Mesenchymal stem cell (in vitro differentiated cells and primary cell): Measurements from ENCODE around the gene PBOV1.

ENCODE experiments used
- DNase-seq: peaks from one replicate; pipeline ENCODE4 v3.0.0-alpha.2; 2013
- H2AFZ ChIP-seq: one replicate; pipeline ENCODE4 v1.6.1; 2013; ENCODE audit warnings: low read depth, mild to moderate bottlenecking, control low read depth, inconsistent platforms, low read length, moderate library complexity
- H2AK5ac ChIP-seq: 2 replicates; pipeline ENCODE4 v1.6.1; 2013; ENCODE audit warnings: low read length, moderate library complexity, mild to moderate bottlenecking, inconsistent platforms; ENCODE audit not compliant: severe bottlenecking
- H2BK120ac ChIP-seq: one replicate; pipeline ENCODE4 v1.6.1; 2013; ENCODE audit warnings: low read depth, mild to moderate bottlenecking, inconsistent platforms, low read length, moderate library complexity
- H2BK12ac ChIP-seq, 2 experiments: one replicate each; pipeline ENCODE4 v1.6.1; 2013; ENCODE audit warnings: inconsistent platforms in 2 of 2, low read length in 2 of 2, mild to moderate bottlenecking in 2 of 2, moderate library complexity in 2 of 2, control low read depth in 1 of 2
- H2BK15ac ChIP-seq: one replicate; pipeline ENCODE4 v1.6.1; 2013; ENCODE audit warnings: mild to moderate bottlenecking, low read depth, inconsistent platforms; ENCODE audit not compliant: poor library complexity, severe bottlenecking
- H2BK5ac ChIP-seq: 2 replicates; pipeline ENCODE4 v1.6.1; 2013; ENCODE audit warnings: low read depth, mild to moderate bottlenecking, low read length, control low read depth, inconsistent platforms; ENCODE audit not compliant: poor library complexity, severe bottlenecking
- H3K14ac ChIP-seq, 2 experiments: one replicate each; pipeline ENCODE4 v1.6.1; 2013; ENCODE audit warnings: inconsistent platforms in 2 of 2, low read length in 2 of 2, control low read depth in 1 of 2, mild to moderate bottlenecking in 1 of 2, moderate library complexity in 1 of 2
- H3K18ac ChIP-seq, 2 experiments: one replicate each; pipeline ENCODE4 v1.6.1; 2013; ENCODE audit warnings: inconsistent platforms in 2 of 2, low read length in 2 of 2, control low read depth in 1 of 2, low read depth in 1 of 2, mild to moderate bottlenecking in 1 of 2
- H3K23ac ChIP-seq, 2 experiments: one replicate each; pipeline ENCODE4 v1.6.1; 2013; ENCODE audit warnings: inconsistent platforms in 2 of 2, low read length in 2 of 2, mild to moderate bottlenecking in 2 of 2, moderate library complexity in 2 of 2, control low read depth in 1 of 2
- H3K27ac ChIP-seq: 2 replicates; pipeline ENCODE4 v1.5.1; 2013; ENCODE audit warnings: mild to moderate bottlenecking, moderate library complexity, low read length, control low read depth, inconsistent platforms; ENCODE audit not compliant: poor library complexity, severe bottlenecking
- H3K27me3 ChIP-seq, 2 experiments: 2 replicates each; pipeline versions ENCODE4 v1.6.1 to v1.7.0; 2013; ENCODE audit warnings: low read length in 2 of 2, mild to moderate bottlenecking in 2 of 2, moderate library complexity in 2 of 2, control low read depth in 1 of 2, inconsistent platforms in 1 of 2; ENCODE audit not compliant: control insufficient read depth in 1 of 2, insufficient read depth in 1 of 2
- H3K36me3 ChIP-seq, 2 experiments: 2 replicates each; pipeline versions ENCODE4 v1.6.1 to v1.7.0; 2013; ENCODE audit warnings: low read length in 2 of 2, control low read depth in 1 of 2, inconsistent platforms in 1 of 2, low read depth in 1 of 2, mild to moderate bottlenecking in 1 of 2; ENCODE audit not compliant: insufficient read depth in 2 of 2, control insufficient read depth in 1 of 2
- H3K4ac ChIP-seq, 2 experiments: one replicate each; pipeline ENCODE4 v1.6.1; 2013; ENCODE audit warnings: inconsistent platforms in 2 of 2, low read length in 2 of 2, mild to moderate bottlenecking in 2 of 2, moderate library complexity in 2 of 2, control low read depth in 1 of 2, low read depth in 1 of 2
- H3K4me1 ChIP-seq: 2 replicates; pipeline ENCODE4 v1.6.1; 2013; ENCODE audit warnings: low read depth, low read length, control low read depth; ENCODE audit not compliant: control insufficient read depth, insufficient read depth
- H3K4me2 ChIP-seq: 2 replicates; pipeline ENCODE4 v1.6.1; 2013; ENCODE audit warnings: low read length, mild to moderate bottlenecking, inconsistent platforms; ENCODE audit not compliant: poor library complexity, severe bottlenecking
- H3K4me3 ChIP-seq, 2 experiments: 2 replicates each; pipeline versions ENCODE4 v1.5.1 to v1.7.0; 2013; ENCODE audit warnings: low read length in 2 of 2, mild to moderate bottlenecking in 2 of 2, control low read depth in 1 of 2, low read depth in 1 of 2; ENCODE audit not compliant: insufficient read depth in 1 of 2
- H3K79me1 ChIP-seq: replicated peaks from 2 replicates; pipeline ENCODE4 v1.6.1; 2013; ENCODE audit warnings: mild to moderate bottlenecking, control low read depth, low read length, inconsistent platforms; ENCODE audit not compliant: poor library complexity, severe bottlenecking
- H3K9ac ChIP-seq: 2 replicates; pipeline ENCODE4 v1.7.0; 2013; ENCODE audit warnings: mild to moderate bottlenecking, low read length, moderate library complexity
- H3K9me3 ChIP-seq: 2 replicates; pipeline ENCODE4 v1.7.0; 2013; ENCODE audit warnings: mild to moderate bottlenecking, low read length; ENCODE audit not compliant: control insufficient read depth
- H4K8ac ChIP-seq: one replicate; pipeline ENCODE4 v1.6.1; 2013; ENCODE audit warnings: inconsistent platforms, mild to moderate bottlenecking, low read length, moderate library complexity
- H4K91ac ChIP-seq: one replicate; pipeline ENCODE4 v1.6.1; 2013; ENCODE audit warnings: mild to moderate bottlenecking, low read length, inconsistent platforms
- WGBS: methylation state at CpG from one replicate; pipeline ENCODE4 v1.1.7; 2013; ENCODE audit warnings: mixed read lengths; 5-methylcytosine and 5-hydroxymethylcytosine counted together

PBOV1 gene

GRCh38 chr6:138211048-138211581 is 7.2 kb downstream of the PBOV1 start:
- no peak overlapping the region for H4K8ac ChIP-seq
- no peak overlapping the region for H2BK120ac ChIP-seq
- peak; percentile 11 for DNase-seq
- H2AFZ ChIP-seq = no peak overlapping the region
- no peak overlapping the region for H3K18ac ChIP-seq
- H3K4me3 ChIP-seq = no peak overlapping the region
- no peak overlapping the region for H2BK15ac ChIP-seq
- no peak overlapping the region for H3K14ac ChIP-seq
- H3K4me1 ChIP-seq = no peaks in the 10 kb centered on the region
- no peak overlapping the region for H4K91ac ChIP-seq
- H3K9me3 ChIP-seq = no peaks in the 10 kb centered on the region
- H2AK5ac ChIP-seq = no peak overlapping the region
- no peak overlapping the region for H3K23ac ChIP-seq
- H3K9ac ChIP-seq = no peak overlapping the region
- peak overlapping the region in 1 of 2 experiments; percentile 39 for H2BK12ac ChIP-seq
- H3K27me3 ChIP-seq = peaks cover 4 to 36% of the 10 kb centered on the region in 2 experiments
- no peak overlapping the region for H3K4me2 ChIP-seq
- no peak overlapping the region for H3K4ac ChIP-seq
- H3K36me3 ChIP-seq = no peaks in the 10 kb centered on the region
- H2BK5ac ChIP-seq = no peak overlapping the region
- H3K79me1 ChIP-seq = no peaks in the 10 kb centered on the region
- H3K27ac ChIP-seq = no peak overlapping the region
- WGBS = 80% methylated on average over 1 of the region's 2 CpGs

- Histone ChIP-seq H3K4me1 (no peaks in the 10 kb centered on the region), H3K27me3 (peaks cover 4 to 25% of the 10 kb centered on the region in 2 experiments)
Measured at GRCh38 chr6:138206862-138207261, 11.4 kb downstream of the PBOV1 start.

GRCh38 chr6:138205437-138206094 is 12.7 kb downstream of the PBOV1 start:
- no peak overlapping the region for H3K14ac ChIP-seq
- no peak overlapping the region for H2BK5ac ChIP-seq
- H2BK120ac ChIP-seq = no peak overlapping the region
- H4K91ac ChIP-seq = no peak overlapping the region
- WGBS = 92% methylated on average over 4 of the region's 5 CpGs
- H3K36me3 ChIP-seq = no peaks in the 10 kb centered on the region
- peaks cover 4 to 22% of the 10 kb centered on the region in 2 experiments for H3K27me3 ChIP-seq
- H3K4me2 ChIP-seq = no peak overlapping the region
- H3K23ac ChIP-seq = no peak overlapping the region
- no peak overlapping the region for H3K18ac ChIP-seq
- no peak overlapping the region for H4K8ac ChIP-seq
- H2AK5ac ChIP-seq = no peak overlapping the region
- no peaks in the 10 kb centered on the region for H3K4me1 ChIP-seq
- H3K4ac ChIP-seq = no peak overlapping the region
- no peak overlapping the region for H3K27ac ChIP-seq
- no peak overlapping the region for H3K4me3 ChIP-seq
- H2AFZ ChIP-seq = no peak overlapping the region
- no peak overlapping the region for H2BK15ac ChIP-seq
- H3K9me3 ChIP-seq = no peaks in the 10 kb centered on the region
- no peak for DNase-seq
- H3K9ac ChIP-seq = no peak overlapping the region
- no peaks in the 10 kb centered on the region for H3K79me1 ChIP-seq
- H2BK12ac ChIP-seq = no peak overlapping the region

More at GRCh38 chr6:138206862-138207261, 11.4 kb downstream of the PBOV1 start:
- DNase-seq = no peak
- no peak overlapping the region for H3K14ac ChIP-seq
- H2AFZ ChIP-seq = no peak overlapping the region
- no peak overlapping the region for H2BK5ac ChIP-seq
- H2BK15ac ChIP-seq = no peak overlapping the region
- H3K4me2 ChIP-seq = no peak overlapping the region
- H4K8ac ChIP-seq = no peak overlapping the region
- H3K18ac ChIP-seq = no peak overlapping the region
- no peak overlapping the region for H3K27ac ChIP-seq
- no peaks in the 10 kb centered on the region for H3K36me3 ChIP-seq
- no peaks in the 10 kb centered on the region for H3K9me3 ChIP-seq
- no peak overlapping the region for H3K4ac ChIP-seq
- no peak overlapping the region for H3K23ac ChIP-seq
- H3K9ac ChIP-seq = no peak overlapping the region
- H2BK120ac ChIP-seq = no peak overlapping the region
- H4K91ac ChIP-seq = no peak overlapping the region
- H3K79me1 ChIP-seq = no peaks in the 10 kb centered on the region
- no peak overlapping the region for H2BK12ac ChIP-seq
- no peak overlapping the region for H3K4me3 ChIP-seq
- no peak overlapping the region for H2AK5ac ChIP-seq

- 84% methylated on average over 4 of the region's 4 CpGs for WGBS
- H2AFZ ChIP-seq = peak overlapping the region; percentile 10
- peaks cover 4 to 15% of the 10 kb centered on the region in 2 experiments for H3K27me3 ChIP-seq
Measured at GRCh38 chr6:138204792-138205384, 13.4 kb downstream of the PBOV1 start.

More at GRCh38 chr6:138204792-138205384, 13.4 kb downstream of the PBOV1 start:
- Histone ChIP-seq H2BK5ac (no peak overlapping the region), H4K91ac (no peak overlapping the region), H2AK5ac (no peak overlapping the region), H3K36me3 (no peaks in the 10 kb centered on the region), H2BK12ac (no peak overlapping the region), H2BK15ac (no peak overlapping the region), H3K14ac (no peak overlapping the region), H3K27ac (no peak overlapping the region), H4K8ac (no peak overlapping the region), H3K79me1 (no peaks in the 10 kb centered on the region), H3K4me1 (no peaks in the 10 kb centered on the region), H2BK120ac (no peak overlapping the region), H3K4me3 (no peak overlapping the region), H3K9ac (no peak overlapping the region), H3K9me3 (no peaks in the 10 kb centered on the region), H3K18ac (no peak overlapping the region), H3K4ac (no peak overlapping the region), H3K4me2 (no peak overlapping the region), H3K23ac (no peak overlapping the region)
- DNase-seq = no peak
